Peyer's patch (tissue), 4 donors: ENCODE data around the gene EFNA2. TPM values are rescaled to one million over a fixed set of nuclear protein-coding genes. Genes with fewer than 3 reads are reported as not detected.

Experiments used
- DNase-seq, 3 donors: peaks; one replicate each; pipeline ENCODE4 v3.0.0-alpha.2; 2017 to 2019
- H3K27ac ChIP-seq, 4 donors: fragments of 200-600 bp; sonication (generic); one replicate each; pipeline ENCODE4 v1.5.1; 2016 to 2019
- H3K27me3 ChIP-seq, 2 donors: fragments of 200-600 bp; sonication (generic); one replicate each; pipeline ENCODE4 v1.5.1; 2019
- H3K36me3 ChIP-seq, 3 donors: fragments of 200-600 bp; sonication (generic); one replicate each; pipeline ENCODE4 v1.5.1; 2016 to 2019
- H3K4me1 ChIP-seq, 4 donors: fragments of 200-600 bp; sonication (generic); one replicate each; pipeline ENCODE4 v1.5.1; 2016 to 2019
- H3K4me3 ChIP-seq, 4 donors: fragments of 200-600 bp; sonication (generic); 1 replicate in 3 of 4; 2 replicates in 1 of 4; pipeline ENCODE4 v1.5.1; 2016 to 2019; ENCODE audit warnings: mild to moderate bottlenecking in 1 of 4
- H3K9me3 ChIP-seq, 4 donors: fragments of 200-600 bp; sonication (generic); one replicate each; pipeline ENCODE4 v1.5.1; 2016 to 2019; ENCODE audit warnings: mild to moderate bottlenecking in 1 of 4
- POLR2A ChIP-seq, 2 donors: fragments of 450-650 bp; IDR thresholded peaks; one replicate each; pipeline ENCODE4 v1.5.1; 2017; ENCODE audit warnings: antibody characterized with exemption in 2 of 2, mild to moderate bottlenecking in 2 of 2, moderate library complexity in 2 of 2
- total RNA-seq, 4 donors: library from RNA; depleted of rRNA; stranded (reverse); fragments of >200 nt; gene quantifications; one replicate each; pipeline ENCODE4 v1.1.0, GENCODE V29; 2016
- TF ChIP-seq, protein P1 (sequence below), 6 experiments: fragments of 450-650 bp in 4 of 6; fragments of 200-600 bp in 2 of 6; sonication (generic) in 1 of 6; IDR thresholded peaks; one replicate each; pipeline ENCODE4 v1.5.1; 2017 to 2019; ENCODE audit warnings: antibody characterized with exemption in 6 of 6, mild to moderate bottlenecking in 3 of 6, moderate library complexity in 1 of 6

EFNA2 gene
- total RNA-seq, 4 donors from 2014 or later: 21.5 to 34.1 (median 32.3) TPM

DNA sequence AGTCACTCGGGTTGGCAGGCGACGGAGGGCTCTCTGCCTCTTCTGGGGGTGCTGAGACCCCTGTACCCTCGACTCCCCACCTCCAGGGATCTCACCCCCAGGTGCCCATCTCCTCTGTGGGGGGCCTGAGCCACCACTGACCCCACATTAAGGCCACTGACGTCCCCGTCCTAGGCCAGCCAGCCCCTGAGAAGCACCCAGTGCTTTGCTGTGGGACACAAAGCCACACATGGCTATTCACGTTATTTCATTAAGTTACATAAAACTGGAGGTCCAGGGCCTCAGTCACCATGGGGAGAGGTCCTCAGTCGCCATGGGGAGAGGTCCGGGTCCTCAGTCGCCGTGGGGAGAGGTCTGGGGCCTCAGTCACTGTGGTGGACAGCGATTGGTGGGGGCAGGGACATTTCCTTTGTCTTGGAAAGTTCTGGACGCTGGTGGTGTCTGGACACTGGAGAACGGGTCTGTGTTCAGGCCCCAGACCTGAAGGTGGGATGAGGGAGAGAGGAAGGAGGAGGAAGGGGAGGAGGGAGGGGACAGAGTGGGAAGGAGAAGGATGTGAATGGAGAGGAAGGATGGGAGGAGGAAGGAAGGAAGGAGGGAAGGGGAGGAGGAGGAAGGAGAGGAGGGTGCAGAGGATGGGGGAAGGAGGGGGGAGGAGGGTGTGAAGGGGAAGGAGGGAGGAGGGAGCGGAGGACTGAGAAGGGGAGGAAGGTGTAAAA is 3.9 kb upstream of the EFNA2 start:
- Histone ChIP-seq H3K27ac (no peak overlapping the region), H3K4me1 (peaks cover 0 to 38% (median 5%) of the 10 kb centered on the region in 4 donors), H3K36me3 (peaks cover 0 to 11% (median 0%) of the 10 kb centered on the region in 3 donors), H3K27me3 (peaks cover 0 to 14% of the 10 kb centered on the region in 2 donors), H3K9me3 (no peaks in the 10 kb centered on the region), H3K4me3 (no peak overlapping the region)
- no peak for DNase-seq
- TF ChIP-seq, protein P1, sequence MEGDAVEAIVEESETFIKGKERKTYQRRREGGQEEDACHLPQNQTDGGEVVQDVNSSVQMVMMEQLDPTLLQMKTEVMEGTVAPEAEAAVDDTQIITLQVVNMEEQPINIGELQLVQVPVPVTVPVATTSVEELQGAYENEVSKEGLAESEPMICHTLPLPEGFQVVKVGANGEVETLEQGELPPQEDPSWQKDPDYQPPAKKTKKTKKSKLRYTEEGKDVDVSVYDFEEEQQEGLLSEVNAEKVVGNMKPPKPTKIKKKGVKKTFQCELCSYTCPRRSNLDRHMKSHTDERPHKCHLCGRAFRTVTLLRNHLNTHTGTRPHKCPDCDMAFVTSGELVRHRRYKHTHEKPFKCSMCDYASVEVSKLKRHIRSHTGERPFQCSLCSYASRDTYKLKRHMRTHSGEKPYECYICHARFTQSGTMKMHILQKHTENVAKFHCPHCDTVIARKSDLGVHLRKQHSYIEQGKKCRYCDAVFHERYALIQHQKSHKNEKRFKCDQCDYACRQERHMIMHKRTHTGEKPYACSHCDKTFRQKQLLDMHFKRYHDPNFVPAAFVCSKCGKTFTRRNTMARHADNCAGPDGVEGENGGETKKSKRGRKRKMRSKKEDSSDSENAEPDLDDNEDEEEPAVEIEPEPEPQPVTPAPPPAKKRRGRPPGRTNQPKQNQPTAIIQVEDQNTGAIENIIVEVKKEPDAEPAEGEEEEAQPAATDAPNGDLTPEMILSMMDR (IDR thresholded peaks at IDR 0.05): no peak
- TF ChIP-seq POLR2A (IDR thresholded peaks at IDR 0.05): no peak

DNA sequence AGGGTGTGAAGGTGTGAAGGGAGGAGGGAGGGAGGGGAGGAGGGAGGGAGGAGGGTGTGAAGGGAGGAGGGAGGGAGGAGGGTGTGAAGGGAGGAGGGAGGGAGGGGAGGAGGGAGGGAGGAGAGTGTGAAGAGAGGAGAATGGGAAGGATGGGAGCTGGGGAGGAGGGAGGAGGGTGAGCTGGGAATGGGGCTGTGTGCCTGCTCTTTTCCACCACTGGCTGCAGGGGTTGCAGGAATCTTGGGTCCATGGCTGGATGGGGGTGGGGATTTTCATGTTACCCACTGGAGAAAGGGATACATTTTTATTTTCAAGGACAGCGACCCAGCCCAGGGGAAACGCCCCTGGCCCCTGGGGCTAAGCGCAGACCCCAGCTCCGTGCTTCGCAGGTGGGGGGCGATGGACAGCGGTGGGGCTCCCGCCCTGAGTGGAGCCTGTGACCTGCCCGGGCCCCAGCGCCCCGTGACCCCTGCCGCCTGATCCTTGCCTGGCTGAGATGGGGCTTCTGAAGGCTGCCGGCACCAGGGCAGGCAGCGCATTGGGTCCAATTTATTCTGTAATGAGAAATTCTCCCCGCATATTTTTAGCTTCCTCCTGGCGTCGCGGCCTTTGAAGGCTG is 3.0 kb upstream of the EFNA2 start:
- peaks cover 0 to 18% of the 10 kb centered on the region in 2 donors for H3K27me3 ChIP-seq
- no peaks in the 10 kb centered on the region for H3K9me3 ChIP-seq
- peaks cover 0 to 11% (median 0%) of the 10 kb centered on the region in 3 donors for H3K36me3 ChIP-seq
- DNase-seq: no peak
- H3K27ac ChIP-seq: peak overlapping the region in 2 of 4 donors; percentile 96
- TF ChIP-seq, protein P1 (IDR thresholded peaks at IDR 0.05): no peak
- no peak for TF ChIP-seq POLR2A (IDR thresholded peaks at IDR 0.05)
- peaks cover 0 to 42% (median 3%) of the 10 kb centered on the region in 4 donors for H3K4me1 ChIP-seq
- H3K4me3 ChIP-seq: peak overlapping the region in 2 of 4 donors; percentile 42 to 50

GRCh38 chr19:1283207-1283916 is 2.3 kb upstream of the EFNA2 start:
- peak in 1 of 2 donors; percentile 11 for TF ChIP-seq POLR2A (IDR thresholded peaks at IDR 0.05)
- TF ChIP-seq, protein P1 (IDR thresholded peaks at IDR 0.05): no peak

DNA sequence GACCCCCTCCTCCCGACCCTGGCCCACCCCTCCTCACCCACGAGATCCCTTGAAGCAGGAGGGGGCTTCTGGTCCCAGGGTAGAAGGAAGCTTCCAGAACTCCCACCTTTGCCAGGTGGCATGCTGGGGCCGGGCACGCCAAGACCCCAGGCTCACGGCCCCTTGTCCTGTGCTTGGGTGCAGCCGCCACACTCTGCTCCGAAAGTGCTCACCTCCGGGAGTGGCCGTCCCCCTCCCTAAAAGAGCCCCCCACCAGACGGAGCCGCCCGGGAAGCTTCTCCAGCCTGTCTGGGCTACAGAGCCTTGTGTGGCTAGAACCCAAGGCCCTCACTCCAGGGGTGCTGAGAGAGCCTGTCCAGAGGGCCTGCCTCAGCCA is 1.8 kb upstream of the EFNA2 start:
- Histone ChIP-seq H3K9me3 (no peaks in the 10 kb centered on the region), H3K4me1 (peaks cover 0 to 47% (median 3%) of the 10 kb centered on the region in 4 donors), H3K4me3 (peak overlapping the region in 2 of 4 donors; percentile 42 to 50), H3K36me3 (peaks cover 0 to 8% (median 0%) of the 10 kb centered on the region in 3 donors), H3K27me3 (peaks cover 0 to 18% of the 10 kb centered on the region in 2 donors), H3K27ac (peak overlapping the region in 3 of 4 donors; percentile 79 to 96 (median 96))
- TF ChIP-seq, protein P1 (IDR thresholded peaks at IDR 0.05): no peak
- TF ChIP-seq POLR2A (IDR thresholded peaks at IDR 0.05): no peak
- no peak for DNase-seq

More at GRCh38 chr19:1283207-1283916, 2.3 kb upstream of the EFNA2 start:
- peaks cover 0 to 47% (median 3%) of the 10 kb centered on the region in 4 donors for H3K4me1 ChIP-seq
- H3K9me3 ChIP-seq: no peaks in the 10 kb centered on the region
- peaks cover 0 to 18% of the 10 kb centered on the region in 2 donors for H3K27me3 ChIP-seq
- H3K36me3 ChIP-seq: peaks cover 0 to 11% (median 0%) of the 10 kb centered on the region in 3 donors
- H3K4me3 ChIP-seq: peak overlapping the region in 2 of 4 donors; percentile 42 to 50
- DNase-seq: peak in 1 of 3 donors; percentile 61
- H3K27ac ChIP-seq: peak overlapping the region in 3 of 4 donors; percentile 79 to 96 (median 96)

DNA sequence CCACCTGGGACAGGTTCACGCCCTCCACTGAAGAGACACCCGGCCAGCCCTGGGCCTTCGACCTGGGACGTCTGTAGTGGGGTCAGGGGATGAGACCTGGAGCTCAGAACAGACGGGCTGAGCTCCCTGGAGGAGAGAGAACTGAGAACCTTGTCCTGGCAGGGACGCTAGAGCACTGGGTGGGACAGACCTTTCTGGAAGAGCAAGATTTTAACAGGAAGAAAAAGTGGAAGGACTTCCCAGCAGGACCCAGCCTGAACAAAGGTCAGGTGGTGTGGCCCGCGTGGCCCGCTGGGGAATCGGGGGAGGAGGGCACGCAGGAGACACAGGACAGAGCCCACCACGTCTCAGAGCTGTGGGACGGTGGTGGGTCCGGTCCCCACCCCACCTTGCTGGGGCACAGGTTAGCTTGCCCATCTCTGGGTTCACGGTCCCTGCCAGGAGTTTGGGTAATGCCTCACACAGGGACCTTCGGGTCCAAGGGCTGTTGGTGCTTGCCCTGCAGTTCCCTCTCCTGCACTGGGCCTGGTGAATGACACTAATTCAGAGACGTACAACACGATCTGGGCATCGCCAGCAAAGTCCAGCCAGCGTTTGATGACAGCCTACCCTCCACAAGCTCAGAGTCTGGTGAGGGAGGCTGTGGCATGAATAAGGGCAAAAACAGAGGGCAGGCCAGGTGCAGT is 1.2 kb upstream of the EFNA2 start:
- peaks cover 0 to 2% (median 0%) of the 10 kb centered on the region in 3 donors for H3K36me3 ChIP-seq
- peak in 2 of 3 donors; percentile 79 to 85 for DNase-seq
- H3K4me3 ChIP-seq: peak overlapping the region in 2 of 4 donors; percentile 42 to 50
- H3K27ac ChIP-seq: peak overlapping the region in 3 of 4 donors; percentile 79 to 96 (median 96)
- peaks cover 0 to 49% (median 3%) of the 10 kb centered on the region in 4 donors for H3K4me1 ChIP-seq
- H3K27me3 ChIP-seq: peaks cover 0 to 18% of the 10 kb centered on the region in 2 donors
- H3K9me3 ChIP-seq: no peaks in the 10 kb centered on the region
- TF ChIP-seq POLR2A (IDR thresholded peaks at IDR 0.05): peak; percentile 62 to 78
- TF ChIP-seq, protein P1 (IDR thresholded peaks at IDR 0.05): peak in 1 of 6 experiments; percentile 2
